OCI-LY1 (cell line): ENCODE measurements around the gene TRPV2.

Experiments used
- H2AFZ ChIP-seq: fragments of 200-600 bp; sonication (generic), shearing (Covaris generic); 2 replicates; pipeline ENCODE4 v1.6.0; 2014; ENCODE audit warnings: antibody characterized with exemption, mild to moderate bottlenecking, low read length
- H3F3A ChIP-seq: fragments of 200-600 bp; sonication (generic), shearing (Covaris generic); 2 replicates; pipeline ENCODE4 v1.6.0; 2014; ENCODE audit warnings: mild to moderate bottlenecking, antibody characterized with exemption, low read length, moderate library complexity; ENCODE audit not compliant: insufficient read depth
- H3K27ac ChIP-seq: fragments of 200-600 bp; sonication (generic); 2 replicates; pipeline ENCODE4 v1.5.1; 2014; ENCODE audit warnings: low read length, mixed run types, mild to moderate bottlenecking, low read depth; ENCODE audit not compliant: poor library complexity, severe bottlenecking
- H3K27me3 ChIP-seq: fragments of 200-600 bp; sonication (generic); 2 replicates; pipeline ENCODE4 v1.6.0; 2014; ENCODE audit warnings: antibody characterized with exemption, mild to moderate bottlenecking, low read length, moderate library complexity; ENCODE audit not compliant: insufficient read depth
- H3K36me3 ChIP-seq: fragments of 200-600 bp; sonication (generic); 2 replicates; pipeline ENCODE4 v1.6.1; 2014; ENCODE audit warnings: mild to moderate bottlenecking, antibody characterized with exemption, low read length, moderate library complexity, mixed read lengths; ENCODE audit not compliant: insufficient read depth
- H3K4me1 ChIP-seq: fragments of 200-600 bp; sonication (generic); 2 replicates; pipeline ENCODE4 v1.5.1; 2014; ENCODE audit warnings: mild to moderate bottlenecking, low read length, moderate library complexity; ENCODE audit not compliant: insufficient read depth, severe bottlenecking
- H3K4me2 ChIP-seq: fragments of 200-600 bp; sonication (generic), shearing (Covaris generic); 2 replicates; pipeline ENCODE4 v1.6.1; 2014; ENCODE audit warnings: low read length
- H3K4me3 ChIP-seq: fragments of 200-600 bp; sonication (generic); 2 replicates; pipeline ENCODE4 v1.5.1; 2014; ENCODE audit warnings: low read length, low read depth, mild to moderate bottlenecking, mixed read lengths; ENCODE audit not compliant: poor library complexity, severe bottlenecking
- H3K79me2 ChIP-seq: fragments of 200-600 bp; shearing (Covaris generic); 2 replicates; pipeline ENCODE4 v1.6.1; 2016; ENCODE audit warnings: mixed run types, low read length, mixed read lengths; ENCODE audit not compliant: insufficient read depth
- H3K9ac ChIP-seq: fragments of 200-600 bp; sonication (generic), shearing (Covaris generic); 2 replicates; pipeline ENCODE4 v1.6.1; 2014; ENCODE audit warnings: mild to moderate bottlenecking, low read length, mixed read lengths
- H3K9me2 ChIP-seq: fragments of 200-600 bp; sonication (generic), shearing (Covaris generic); 2 replicates; pipeline ENCODE4 v1.6.1; 2014; ENCODE audit warnings: low read depth, mild to moderate bottlenecking, low read length, mixed read lengths
- H3K9me3 ChIP-seq: fragments of 200-600 bp; shearing (Covaris generic); 2 replicates; pipeline ENCODE4 v1.6.1; 2014; ENCODE audit warnings: low read length, mixed read lengths
- H4K20me1 ChIP-seq: fragments of 200-600 bp; sonication (generic), shearing (Covaris generic); 2 replicates; pipeline ENCODE4 v1.6.0; 2016; ENCODE audit warnings: mild to moderate bottlenecking, low read length; ENCODE audit not compliant: insufficient read depth
- CTCF ChIP-seq: fragments of 200-600 bp; sonication (generic), shearing (Covaris generic); IDR thresholded peaks from 2 replicates; pipeline ENCODE4 v1.5.1; 2017; ENCODE audit warnings: mild to moderate bottlenecking, antibody characterized with exemption, low read length, moderate library complexity, mixed read lengths
- EZH2 ChIP-seq: fragments of 200-600 bp; sonication (generic), shearing (Covaris generic); IDR thresholded peaks from 2 replicates; pipeline ENCODE4 v1.8.0; 2017; ENCODE audit warnings: borderline replicate concordance, mixed run types, mild to moderate bottlenecking, antibody characterized with exemption, low read length, moderate library complexity, mixed read lengths

TRPV2 gene

GRCh38 chr17:16428098-16428882, 12.9 kb downstream of the TRPV2 start:
- Histone ChIP-seq H3K4me2 (peak overlapping the region; percentile 5; the same call in 1 of the 2 replicates), H2AFZ (no peak overlapping the region), H3K9ac (peak overlapping the region; percentile 5; the same call in 1 of the 2 replicates), H4K20me1 (no peaks in the 10 kb centered on the region), H3K9me2 (no peaks in the 10 kb centered on the region), H3K27ac (no peak overlapping the region), H3K36me3 (peaks cover 38% of the 10 kb centered on the region; the same call in 1 of the 2 replicates), H3K79me2 (no peaks in the 10 kb centered on the region), H3K9me3 (no peaks in the 10 kb centered on the region), H3K4me1 (peaks cover 9% of the 10 kb centered on the region), H3F3A (no peaks in the 10 kb centered on the region), H3K4me3 (no peak overlapping the region), H3K27me3 (no peaks in the 10 kb centered on the region)
- TF ChIP-seq EZH2 (no peak), CTCF (peak; percentile 95)

GRCh38 chr17:16429083-16429482, 13.7 kb downstream of the TRPV2 start:
- no peak overlapping the region for H3K4me3 ChIP-seq
- H3K79me2 ChIP-seq, result no peaks in the 10 kb centered on the region
- H3F3A ChIP-seq, result no peaks in the 10 kb centered on the region
- no peak overlapping the region; the same call in 1 of the 2 replicates for H3K9ac ChIP-seq
- TF ChIP-seq EZH2 (no peak), CTCF (no peak)
- H3K4me2 ChIP-seq, result no peak overlapping the region
- H3K4me1 ChIP-seq, result peaks cover 9% of the 10 kb centered on the region
- H3K9me2 ChIP-seq, result no peaks in the 10 kb centered on the region
- peaks cover 37% of the 10 kb centered on the region; the same call in 1 of the 2 replicates for H3K36me3 ChIP-seq
- no peak overlapping the region for H3K27ac ChIP-seq
- no peaks in the 10 kb centered on the region for H4K20me1 ChIP-seq
- H3K9me3 ChIP-seq, result no peaks in the 10 kb centered on the region
- H3K27me3 ChIP-seq, result no peaks in the 10 kb centered on the region
- no peak overlapping the region for H2AFZ ChIP-seq

- H3K4me3 ChIP-seq, result no peak overlapping the region
- no peaks in the 10 kb centered on the region for H3K9me3 ChIP-seq
- no peaks in the 10 kb centered on the region for H4K20me1 ChIP-seq
- no peaks in the 10 kb centered on the region for H3K27me3 ChIP-seq
- H3K9me2 ChIP-seq, result no peaks in the 10 kb centered on the region
- H3K4me1 ChIP-seq, result peaks cover 20% of the 10 kb centered on the region
- peaks cover 36% of the 10 kb centered on the region; the same call in 1 of the 2 replicates for H3K36me3 ChIP-seq
- no peak overlapping the region for H3K4me2 ChIP-seq
- no peak overlapping the region for H2AFZ ChIP-seq
- H3F3A ChIP-seq, result no peaks in the 10 kb centered on the region
- TF ChIP-seq EZH2 (no peak), CTCF (no peak)
- H3K27ac ChIP-seq, result no peak overlapping the region
- no peak overlapping the region for H3K9ac ChIP-seq
- no peaks in the 10 kb centered on the region for H3K79me2 ChIP-seq
These were observed 15.3 kb downstream of the TRPV2 start for GRCh38 chr17:16430650-16431049.
